Keratinocyte (primary cell): ENCODE data around the gene TRAF7.

Experiments
- CTCF ChIP-seq, 3 experiments: IDR thresholded peaks in 1 of 3; conservative IDR thresholded peaks in 1 of 3; optimal IDR thresholded peaks in 1 of 3; 2 replicates in 2 of 3; 3 replicates in 1 of 3; pipeline versions ENCODE3 to v1.5.1; 2011; ENCODE audit warnings: low read length in 3 of 3, mild to moderate bottlenecking in 3 of 3, moderate library complexity in 2 of 3, control low read depth in 1 of 3, inconsistent platforms in 1 of 3; ENCODE audit not compliant: insufficient read depth in 2 of 3; ENCODE audit errors: extremely low read depth in 1 of 3
- EZH2 ChIP-seq: IDR thresholded peaks from one replicate; pipeline ENCODE4 v1.6.1; 2012; ENCODE audit warnings: inconsistent platforms, mild to moderate bottlenecking, low read length, moderate library complexity

DNA sequence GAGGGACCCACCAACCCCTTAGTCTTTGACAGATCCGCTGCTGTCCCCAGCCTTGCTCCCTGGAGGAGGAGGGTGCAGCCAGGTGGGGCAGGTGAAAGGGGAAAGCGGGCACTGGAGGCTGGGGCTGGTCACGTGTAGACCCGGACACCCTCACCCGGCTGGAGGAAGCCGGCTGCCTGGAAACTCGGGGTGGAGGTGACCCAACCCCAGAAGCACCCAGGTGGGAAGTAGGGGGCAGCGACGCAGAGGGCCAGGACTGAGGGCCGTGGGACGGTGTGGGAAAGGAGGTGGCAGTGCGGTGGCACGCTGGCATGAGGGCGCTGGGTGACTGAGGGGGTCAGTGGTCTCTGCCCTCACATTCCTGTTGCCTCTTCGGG, 2.7 kb downstream of the TRAF7 start:
- no peak for TF ChIP-seq CTCF (optimal IDR thresholded peaks at IDR 0.05 in 1 of 3, IDR thresholded peaks at IDR 0.05 in 1 of 3, conservative IDR thresholded peaks at IDR 0.05 in 1 of 3; ENCODE audit: extremely low read depth in 1 of 3, insufficient read depth in 2 of 3, low read length in 3 of 3)
- TF ChIP-seq EZH2: no peak
